ENCODE results near the gene CHGA.

Gene CHGA

GRCh38 chr14:92942976-92943710 lies 20.2 kb downstream of the CHGA start:
- ATAC-seq: no peak
- no peak for TF ChIP-seq ZNF8 (CRISPR knock-in tag; IDR thresholded peaks at IDR 0.05)

DNA sequence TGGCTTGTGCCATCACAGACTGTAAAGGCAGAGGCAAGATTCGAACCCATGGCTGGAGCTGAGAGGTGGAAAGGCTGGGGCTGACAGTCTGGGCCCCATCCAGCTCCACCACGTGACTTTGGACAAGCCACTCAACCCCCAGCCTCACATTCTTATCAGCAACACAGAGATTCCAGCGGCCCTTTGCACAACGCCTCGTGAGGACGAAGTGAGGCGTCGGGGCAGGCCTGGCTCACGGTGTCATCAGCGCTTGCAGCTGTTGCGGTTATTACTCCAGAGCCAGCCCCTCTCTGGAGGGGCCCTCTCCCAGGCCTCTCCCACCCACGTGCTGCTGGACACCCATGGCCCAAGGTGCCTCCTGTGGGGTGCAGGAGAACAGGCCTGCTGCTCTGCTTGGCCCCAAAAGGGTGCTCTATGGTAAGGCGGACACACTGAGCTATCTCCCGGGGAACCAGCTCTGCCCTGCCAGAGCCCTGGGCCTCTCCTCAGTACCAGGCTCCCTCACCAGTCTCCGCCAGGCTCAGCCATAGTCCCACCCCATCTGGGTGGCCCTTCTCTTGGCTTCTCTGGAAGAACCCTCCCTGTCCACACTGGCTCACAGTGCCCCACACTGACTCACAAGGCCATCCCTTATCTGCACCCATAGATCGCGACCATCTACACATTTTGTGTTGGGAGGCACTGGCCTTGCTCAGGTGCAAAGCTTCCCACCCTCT lies 21.1 kb downstream of the CHGA start:
- no peak for TF ChIP-seq POU6F1 (CRISPR knock-in tag; IDR thresholded peaks at IDR 0.05; ENCODE audit: borderline replicate concordance, low read depth)
- TF ChIP-seq, protein P1, sequence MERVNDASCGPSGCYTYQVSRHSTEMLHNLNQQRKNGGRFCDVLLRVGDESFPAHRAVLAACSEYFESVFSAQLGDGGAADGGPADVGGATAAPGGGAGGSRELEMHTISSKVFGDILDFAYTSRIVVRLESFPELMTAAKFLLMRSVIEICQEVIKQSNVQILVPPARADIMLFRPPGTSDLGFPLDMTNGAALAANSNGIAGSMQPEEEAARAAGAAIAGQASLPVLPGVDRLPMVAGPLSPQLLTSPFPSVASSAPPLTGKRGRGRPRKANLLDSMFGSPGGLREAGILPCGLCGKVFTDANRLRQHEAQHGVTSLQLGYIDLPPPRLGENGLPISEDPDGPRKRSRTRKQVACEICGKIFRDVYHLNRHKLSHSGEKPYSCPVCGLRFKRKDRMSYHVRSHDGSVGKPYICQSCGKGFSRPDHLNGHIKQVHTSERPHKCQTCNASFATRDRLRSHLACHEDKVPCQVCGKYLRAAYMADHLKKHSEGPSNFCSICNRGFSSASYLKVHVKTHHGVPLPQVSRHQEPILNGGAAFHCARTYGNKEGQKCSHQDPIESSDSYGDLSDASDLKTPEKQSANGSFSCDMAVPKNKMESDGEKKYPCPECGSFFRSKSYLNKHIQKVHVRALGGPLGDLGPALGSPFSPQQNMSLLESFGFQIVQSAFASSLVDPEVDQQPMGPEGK (CRISPR knock-in tag; IDR thresholded peaks at IDR 0.05; ENCODE audit: borderline replicate concordance): no peak
- TF ChIP-seq, protein P2, sequence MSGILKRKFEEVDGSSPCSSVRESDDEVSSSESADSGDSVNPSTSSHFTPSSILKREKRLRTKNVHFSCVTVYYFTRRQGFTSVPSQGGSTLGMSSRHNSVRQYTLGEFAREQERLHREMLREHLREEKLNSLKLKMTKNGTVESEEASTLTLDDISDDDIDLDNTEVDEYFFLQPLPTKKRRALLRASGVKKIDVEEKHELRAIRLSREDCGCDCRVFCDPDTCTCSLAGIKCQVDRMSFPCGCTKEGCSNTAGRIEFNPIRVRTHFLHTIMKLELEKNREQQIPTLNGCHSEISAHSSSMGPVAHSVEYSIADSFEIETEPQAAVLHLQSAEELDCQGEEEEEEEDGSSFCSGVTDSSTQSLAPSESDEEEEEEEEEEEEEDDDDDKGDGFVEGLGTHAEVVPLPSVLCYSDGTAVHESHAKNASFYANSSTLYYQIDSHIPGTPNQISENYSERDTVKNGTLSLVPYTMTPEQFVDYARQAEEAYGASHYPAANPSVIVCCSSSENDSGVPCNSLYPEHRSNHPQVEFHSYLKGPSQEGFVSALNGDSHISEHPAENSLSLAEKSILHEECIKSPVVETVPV (CRISPR knock-in tag; IDR thresholded peaks at IDR 0.05): no peak
- ATAC-seq: no peak

DNA sequence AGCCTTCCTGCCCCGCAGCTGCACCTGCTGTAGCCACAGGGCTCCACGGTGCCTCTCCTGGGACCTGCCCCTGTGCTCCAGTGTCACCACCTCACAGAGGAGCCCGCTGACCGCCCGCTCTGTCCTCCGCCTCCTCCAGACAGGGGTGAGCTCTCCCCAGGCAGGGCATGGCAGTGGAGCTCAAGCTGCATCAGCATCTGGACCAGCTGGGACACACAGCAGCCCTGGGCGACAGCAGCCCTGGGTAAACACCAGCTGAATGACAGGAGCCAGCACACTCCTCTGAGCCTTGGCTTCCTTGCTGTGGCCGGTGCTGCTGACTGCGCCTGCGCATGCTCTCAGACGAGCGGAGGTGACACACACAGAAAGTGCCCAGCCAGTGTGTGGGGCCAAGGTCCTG lies 22.0 kb downstream of the CHGA start:
- TF ChIP-seq ISL1 (CRISPR knock-in tag; IDR thresholded peaks at IDR 0.05): no peak
- 0 out of 2 replicates have a peak, but pooled peaks have one; percentile 29 for TF ChIP-seq TCF4 (CRISPR knock-in tag; IDR thresholded peaks at IDR 0.05; ENCODE audit: borderline replicate concordance)
- no peak for TF ChIP-seq PPARA (CRISPR knock-in tag; IDR thresholded peaks at IDR 0.05; ENCODE audit: borderline replicate concordance)
- no peak for TF ChIP-seq ZNF565 (CRISPR knock-in tag; conservative IDR thresholded peaks at IDR 0.05; ENCODE audit: low read depth)
- TF ChIP-seq TSHZ2 (CRISPR knock-in tag; IDR thresholded peaks at IDR 0.05): no peak
- no peak for TF ChIP-seq ESRRG (CRISPR knock-in tag; IDR thresholded peaks at IDR 0.05)
- TF ChIP-seq, protein P3, sequence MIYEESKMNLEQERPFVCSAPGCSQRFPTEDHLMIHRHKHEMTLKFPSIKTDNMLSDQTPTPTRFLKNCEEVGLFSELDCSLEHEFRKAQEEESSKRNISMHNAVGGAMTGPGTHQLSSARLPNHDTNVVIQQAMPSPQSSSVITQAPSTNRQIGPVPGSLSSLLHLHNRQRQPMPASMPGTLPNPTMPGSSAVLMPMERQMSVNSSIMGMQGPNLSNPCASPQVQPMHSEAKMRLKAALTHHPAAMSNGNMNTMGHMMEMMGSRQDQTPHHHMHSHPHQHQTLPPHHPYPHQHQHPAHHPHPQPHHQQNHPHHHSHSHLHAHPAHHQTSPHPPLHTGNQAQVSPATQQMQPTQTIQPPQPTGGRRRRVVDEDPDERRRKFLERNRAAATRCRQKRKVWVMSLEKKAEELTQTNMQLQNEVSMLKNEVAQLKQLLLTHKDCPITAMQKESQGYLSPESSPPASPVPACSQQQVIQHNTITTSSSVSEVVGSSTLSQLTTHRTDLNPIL (CRISPR knock-in tag; IDR thresholded peaks at IDR 0.05; ENCODE audit: low read depth): no peak
- no peak for TF ChIP-seq ZFP30 (CRISPR knock-in tag; IDR thresholded peaks at IDR 0.05)
- peak; percentile 15; the same call in 2 of the 3 replicates for ATAC-seq

DNA sequence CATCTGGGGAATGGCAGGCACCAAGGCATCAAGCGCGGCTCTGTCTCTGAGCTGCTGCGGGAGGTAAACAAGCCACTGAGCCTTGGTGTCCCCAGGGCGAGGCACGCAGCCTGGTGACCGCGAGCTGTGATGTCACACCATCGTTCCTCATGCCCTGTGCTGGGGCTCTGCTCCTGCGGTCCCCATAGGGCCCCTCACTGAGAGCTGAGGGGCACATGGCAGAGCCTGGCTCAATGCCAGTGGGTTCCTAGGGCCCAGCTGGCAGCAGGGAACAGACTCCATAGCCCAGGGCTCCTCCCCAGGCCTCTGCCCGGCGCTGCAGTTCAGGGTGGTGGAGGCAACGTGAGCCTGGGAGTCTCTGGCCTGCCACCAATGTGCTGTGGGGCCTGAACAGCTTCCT lies 22.6 kb downstream of the CHGA start:
- ATAC-seq: no peak; the same call in 2 of the 3 replicates
- TF ChIP-seq, protein P2 (CRISPR knock-in tag; IDR thresholded peaks at IDR 0.05): no peak
- no peak for TF ChIP-seq TCF4 (CRISPR knock-in tag; IDR thresholded peaks at IDR 0.05; ENCODE audit: borderline replicate concordance)
- no peak for TF ChIP-seq TSHZ2 (CRISPR knock-in tag; IDR thresholded peaks at IDR 0.05)
- no peak for TF ChIP-seq POU6F1 (CRISPR knock-in tag; IDR thresholded peaks at IDR 0.05; ENCODE audit: borderline replicate concordance, low read depth)
- no peak for TF ChIP-seq GLIS3 (CRISPR knock-in tag; IDR thresholded peaks at IDR 0.05)
- TF ChIP-seq ZFP3 (CRISPR knock-in tag; IDR thresholded peaks at IDR 0.05): no peak
- no peak for TF ChIP-seq ZNF565 (CRISPR knock-in tag; conservative IDR thresholded peaks at IDR 0.05; ENCODE audit: low read depth)
- no peak for TF ChIP-seq ZFP30 (CRISPR knock-in tag; IDR thresholded peaks at IDR 0.05)
- no peak for TF ChIP-seq SNAI2 (CRISPR knock-in tag; IDR thresholded peaks at IDR 0.05)
- TF ChIP-seq PPARA (CRISPR knock-in tag; IDR thresholded peaks at IDR 0.05; ENCODE audit: borderline replicate concordance): no peak
